ENCODE data around the gene MCFD2. TPM values are rescaled to one million over a fixed set of nuclear protein-coding genes. Genes with fewer than 3 reads are reported as not detected.
A peak's percentile ranks its signal among the peaks of the same experiment; 100 is the strongest.
"Not testable (repeated sequence)": the region's sequence is repeated elsewhere in the genome, so short reads cannot be mapped to it uniquely, and the experiment has no call there.

The MCFD2 gene
- total RNA-seq, 1 donor from 2014 or later = 65.6 TPM

- no peak for DNase-seq
- peak; percentile 63 for ATAC-seq
- intact Hi-C loops (cut with micrococcal nuclease) = no loop called here
Observed at GRCh38 chr2:46909771-46910419, 5.7 kb downstream of the MCFD2 start.

- intact Hi-C loops (cut with micrococcal nuclease) = no loop called here
- no peak for ATAC-seq
- no peak for DNase-seq
Observed at GRCh38 chr2:46909150-46909549, 6.5 kb downstream of the MCFD2 start.

DNA sequence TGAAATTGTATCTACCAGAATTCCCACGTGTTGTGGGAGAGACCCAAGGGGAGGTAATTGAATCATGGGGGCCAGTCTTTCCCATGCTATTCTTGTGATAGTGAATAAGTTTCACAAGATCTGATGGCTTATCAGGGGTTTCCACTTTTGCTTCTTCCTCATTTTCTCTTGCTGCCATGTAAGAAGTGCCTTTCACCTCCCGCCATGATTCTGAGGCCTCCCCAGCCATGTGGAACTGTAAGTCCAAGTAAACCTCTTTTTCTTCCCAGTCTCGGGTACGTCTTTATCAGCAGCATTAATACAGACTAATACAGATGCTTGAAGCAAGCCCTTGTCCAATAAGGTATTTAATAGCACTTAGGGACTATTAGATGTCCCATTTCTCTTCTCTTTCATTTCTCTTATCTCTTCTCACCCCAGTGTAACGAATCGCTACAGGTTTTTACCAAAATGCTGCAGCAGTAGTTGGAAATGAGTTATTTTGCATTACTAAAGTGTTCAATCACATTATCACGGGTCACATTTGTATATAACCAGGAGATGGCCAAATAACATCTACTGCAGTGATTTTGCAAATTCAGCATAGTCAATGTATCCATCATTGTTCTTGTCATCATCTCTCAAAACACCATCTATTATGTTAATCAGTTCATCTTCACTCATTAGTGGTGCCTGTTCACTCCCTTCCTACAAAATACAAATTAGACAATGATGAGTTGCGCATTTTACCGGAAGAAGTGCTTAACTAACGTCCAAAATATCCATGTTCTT lies 10.5 kb downstream of the MCFD2 start:
- ATAC-seq; DNase-seq; intact Hi-C loops (cut with micrococcal nuclease): not testable (repeated sequence)

GRCh38 chr2:46902980-46903379 lies 12.6 kb downstream of the MCFD2 start:
- ATAC-seq; intact Hi-C loops (cut with micrococcal nuclease); DNase-seq: not testable (repeated sequence)

DNA sequence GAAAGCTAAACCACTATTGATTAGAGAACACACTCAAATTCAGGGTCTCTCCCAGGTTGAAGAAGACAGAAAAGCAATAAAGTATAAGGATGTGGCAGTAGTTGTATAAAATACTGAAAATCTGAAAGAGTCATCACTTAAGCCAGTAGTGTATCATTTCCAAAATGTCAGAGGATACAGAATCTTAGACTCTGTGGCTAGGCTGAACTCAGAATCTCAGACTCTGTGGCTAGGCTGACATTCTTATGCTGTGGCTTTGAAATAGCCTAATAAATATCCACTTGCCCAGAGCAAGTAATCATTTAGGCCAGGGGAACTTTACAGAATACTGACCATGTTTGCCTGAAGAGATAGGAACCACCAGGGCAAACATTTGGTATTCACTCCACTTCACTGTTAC lies 13.1 kb downstream of the MCFD2 start:
- intact Hi-C loops (cut with micrococcal nuclease) = no loop called here
- ATAC-seq (no peak), DNase-seq (no peak)

DNA sequence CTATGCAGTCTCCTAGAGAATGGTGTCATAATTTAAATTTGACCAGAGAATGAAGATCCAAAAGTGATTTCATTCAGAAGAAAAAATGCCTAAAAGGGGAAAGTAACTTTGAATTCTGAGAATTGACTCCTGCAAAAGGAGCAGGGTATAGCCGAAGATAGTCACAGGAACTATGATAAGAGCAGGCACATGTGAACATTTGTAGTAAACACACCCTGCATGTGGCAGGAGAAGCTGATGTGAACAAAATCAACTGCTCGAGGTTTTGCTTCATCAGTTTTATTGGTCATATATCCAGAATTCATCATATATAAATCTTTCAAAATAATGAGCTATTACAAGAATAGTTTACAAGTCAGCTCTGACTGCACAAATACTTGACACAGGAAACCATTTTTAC lies 14.0 kb downstream of the MCFD2 start:
- ATAC-seq (no peak), DNase-seq (no peak)
- intact Hi-C loops (cut with micrococcal nuclease) = no loop called here

GRCh38 chr2:46900381-46900780 lies 15.2 kb downstream of the MCFD2 start:
- no peak for DNase-seq
- intact Hi-C loops (cut with micrococcal nuclease) = no loop called here
- ATAC-seq = no peak

GRCh38 chr2:46899053-46899452 lies 16.6 kb downstream of the MCFD2 start:
- DNase-seq (no peak), ATAC-seq (no peak)
- intact Hi-C loops (cut with micrococcal nuclease) = no loop called here

DNA sequence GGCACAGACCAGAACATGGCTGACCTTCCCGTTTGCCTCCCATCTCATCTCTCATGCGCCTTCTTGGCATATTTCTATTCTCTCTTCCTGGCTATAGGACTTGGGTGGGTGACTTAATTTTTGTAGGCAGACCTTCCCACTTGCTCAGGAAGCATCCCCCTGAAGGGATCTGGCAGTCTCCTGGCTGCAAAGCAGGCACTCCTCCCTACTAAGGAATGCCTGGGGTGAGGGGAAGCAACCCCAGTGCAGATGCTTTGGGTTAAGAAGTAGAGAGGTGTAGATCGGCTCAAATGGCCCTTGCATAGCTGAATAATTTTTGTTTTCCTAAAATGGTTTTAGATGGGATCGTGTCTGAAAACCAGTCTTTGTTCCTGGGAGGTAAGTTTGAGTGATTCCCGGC lies 17.6 kb downstream of the MCFD2 start:
- DNase-seq (no peak), ATAC-seq (no peak)
- intact Hi-C loops (cut with micrococcal nuclease) = no loop called here

GRCh38 chr2:46893269-46893939 lies 22.2 kb downstream of the MCFD2 start:
- ATAC-seq (no peak), DNase-seq (no peak)
- intact Hi-C loops (cut with micrococcal nuclease) = no loop called here

DNA sequence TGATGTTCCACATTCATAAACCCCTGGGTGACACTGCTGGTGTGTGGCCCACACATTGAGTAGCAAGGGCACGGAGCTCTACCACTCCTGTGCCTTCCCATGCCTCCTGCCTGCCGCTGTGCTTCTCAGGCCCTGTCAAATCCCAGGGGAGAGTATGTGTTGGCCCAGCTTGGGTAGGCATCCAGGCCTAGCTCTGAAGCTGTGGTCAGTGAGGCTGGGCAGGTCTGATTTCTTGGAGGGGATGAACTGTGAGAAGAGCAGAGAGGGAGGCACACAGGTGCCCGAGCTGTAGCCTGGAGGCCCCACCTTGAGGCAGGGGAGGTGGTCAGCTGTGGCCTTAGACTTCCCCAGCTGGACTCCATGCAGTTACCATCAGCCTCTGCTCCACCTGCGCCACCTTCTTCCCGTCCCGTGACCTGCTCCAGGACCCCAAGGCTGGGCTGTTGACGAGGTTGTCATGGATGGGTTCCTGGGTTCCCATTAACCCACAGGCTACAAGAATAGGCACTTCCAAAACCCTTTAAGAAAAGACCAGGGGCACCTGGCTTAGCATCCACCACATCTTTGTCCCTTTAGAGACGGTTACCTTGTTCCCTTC lies 23.6 kb downstream of the MCFD2 start:
- no peak for ATAC-seq
- intact Hi-C loops (cut with micrococcal nuclease) = no loop called here
- DNase-seq = no peak

DNA sequence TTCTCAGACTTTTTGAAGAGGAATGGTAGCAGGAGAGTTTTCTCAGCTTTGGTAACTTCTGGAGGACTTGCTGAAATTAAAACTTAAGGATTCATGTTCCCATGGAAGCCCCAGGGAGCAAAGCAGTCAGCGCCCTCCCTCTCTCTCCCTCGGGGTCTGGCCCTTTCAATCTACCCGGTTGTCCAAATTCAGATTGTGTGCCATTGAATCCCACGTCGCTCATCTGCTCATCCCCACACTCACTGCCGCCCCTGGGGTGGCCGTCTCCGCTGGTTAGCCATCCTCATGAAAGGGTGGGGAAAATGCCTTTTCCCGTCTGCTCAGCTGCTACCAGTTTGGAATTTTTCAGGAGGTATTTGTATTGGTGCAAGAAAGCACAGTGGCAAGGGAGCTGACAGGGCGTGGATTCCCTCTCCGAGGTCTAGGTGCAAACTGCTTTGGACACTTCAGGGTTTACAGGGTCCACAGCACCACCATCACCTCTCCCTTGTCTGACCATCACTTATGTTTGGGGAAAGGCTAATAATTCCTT lies 27.1 kb downstream of the MCFD2 start:
- intact Hi-C loops (cut with micrococcal nuclease) = loop anchor here (5.0 kb wide), 1 partner anchor 256 kb away; no protein-coding TSS in a partner anchor
- DNase-seq = no peak
- ATAC-seq = peak; percentile 37

DNA sequence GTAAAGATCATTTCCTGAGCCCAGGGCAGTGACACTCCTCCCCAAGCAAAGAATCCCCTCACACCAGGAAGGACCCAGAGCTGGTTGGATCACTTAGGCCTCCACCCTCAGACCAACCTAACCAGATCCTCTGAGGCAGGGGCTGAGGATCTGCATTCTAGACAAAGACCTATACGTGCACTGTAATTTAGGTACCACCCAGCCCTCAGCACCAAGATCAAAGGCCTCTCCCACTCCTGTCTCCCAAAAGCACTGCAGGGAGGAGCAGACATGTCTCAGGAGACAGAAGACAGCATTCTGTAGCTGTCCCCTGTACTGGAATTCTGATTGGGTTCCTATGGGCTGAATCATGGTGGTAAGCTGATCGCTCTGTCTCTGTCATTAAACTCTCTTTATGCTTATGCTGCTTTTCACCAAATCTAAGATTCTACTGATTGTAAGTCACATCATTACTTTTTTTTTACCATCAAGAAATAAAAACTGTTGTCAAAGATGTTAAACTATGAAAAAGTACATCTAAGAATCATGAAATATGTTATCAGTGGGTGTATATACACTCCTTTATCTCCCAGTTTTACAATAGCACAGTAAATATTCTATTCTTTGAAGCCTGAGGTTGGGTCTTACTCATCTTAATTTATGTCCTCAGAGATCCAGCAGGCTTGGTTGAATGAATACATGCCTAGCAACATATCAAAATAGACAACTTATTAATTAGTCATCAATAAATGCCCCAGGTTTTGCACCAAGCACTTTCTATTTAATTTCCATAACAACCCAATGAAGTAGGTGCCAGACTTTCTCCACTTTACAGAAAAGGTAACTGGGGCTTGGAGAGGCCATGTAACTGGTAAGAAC lies 28.3 kb downstream of the MCFD2 start:
- no peak for DNase-seq

DNA sequence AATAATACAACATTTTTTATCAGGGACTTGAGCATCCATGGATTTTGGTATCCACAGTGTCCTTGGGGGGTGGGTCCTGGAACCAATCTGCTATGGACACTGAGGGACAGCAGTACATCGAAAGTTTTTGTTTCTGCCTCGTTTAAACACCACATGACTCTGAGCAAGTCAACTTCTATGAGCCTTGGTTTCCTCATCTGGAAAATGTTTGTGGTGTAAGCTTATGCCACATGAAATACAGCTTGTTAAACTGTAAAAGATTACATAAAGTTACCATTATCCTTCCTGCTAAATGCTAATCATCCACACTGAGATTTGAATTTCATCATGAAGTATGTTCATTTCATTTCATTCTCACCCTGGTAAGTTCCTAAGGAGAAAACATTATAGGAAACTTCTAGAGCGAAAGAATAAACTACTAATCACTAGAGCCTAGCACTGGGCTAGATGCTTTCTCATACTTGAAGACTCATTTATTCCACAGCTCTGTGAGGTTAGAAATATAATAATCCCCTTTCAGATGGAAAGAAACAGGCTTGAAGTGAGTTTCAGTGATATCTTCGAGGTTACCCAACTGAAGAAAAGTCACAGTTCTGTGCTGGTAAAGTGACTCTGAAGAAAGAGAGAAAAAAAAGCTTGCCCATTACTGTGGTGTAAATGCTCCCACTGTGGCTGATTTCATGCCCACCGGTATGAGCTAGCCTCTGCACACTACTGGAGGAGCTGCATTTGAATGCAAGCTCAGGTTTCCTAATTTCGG lies 29.2 kb downstream of the MCFD2 start:
- no peak for DNase-seq
- no peak for ATAC-seq
- intact Hi-C loops (cut with micrococcal nuclease) = loop anchor here (5.0 kb wide), 1 partner anchor 254 kb away; no protein-coding TSS in a partner anchor

More for the DNA sequence above, 28.3 kb downstream of the MCFD2 start:
- ATAC-seq = no peak
- intact Hi-C loops (cut with micrococcal nuclease) = loop anchor here (5.0 kb wide), 1 partner anchor 255 kb away; no protein-coding TSS in a partner anchor

DNA sequence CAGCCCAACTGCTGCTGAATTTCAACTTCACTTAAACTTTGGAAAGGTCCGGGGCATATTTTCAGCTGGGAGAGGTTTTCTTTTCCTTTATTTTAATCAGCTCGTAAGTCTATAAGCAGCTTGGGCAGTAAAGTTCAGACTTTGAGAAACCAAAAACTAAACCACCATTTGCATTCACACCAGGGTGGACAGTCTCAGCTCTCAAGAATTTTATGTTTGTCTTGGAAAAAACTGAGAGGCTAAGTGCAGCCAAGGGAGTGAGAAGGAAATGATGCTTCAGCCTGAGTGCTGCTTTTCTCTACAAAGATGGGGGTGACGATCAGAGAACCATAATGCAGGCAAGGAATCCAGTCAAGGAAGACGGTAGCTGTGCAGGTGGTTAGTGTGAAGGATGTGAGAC lies 30.2 kb downstream of the MCFD2 start:
- intact Hi-C loops (cut with micrococcal nuclease) = loop anchor here (5.0 kb wide), 1 partner anchor 253 kb away; no protein-coding TSS in a partner anchor
- DNase-seq = no peak
- ATAC-seq = no peak

- DNase-seq (no peak), ATAC-seq (no peak)
- intact Hi-C loops (cut with micrococcal nuclease) = loop anchor here (10.0 kb wide), 2 partner anchors 65 to 175 kb away; no protein-coding TSS in a partner anchor
Observed at GRCh38 chr2:46879511-46879910, 36.1 kb downstream of the MCFD2 start.

DNA sequence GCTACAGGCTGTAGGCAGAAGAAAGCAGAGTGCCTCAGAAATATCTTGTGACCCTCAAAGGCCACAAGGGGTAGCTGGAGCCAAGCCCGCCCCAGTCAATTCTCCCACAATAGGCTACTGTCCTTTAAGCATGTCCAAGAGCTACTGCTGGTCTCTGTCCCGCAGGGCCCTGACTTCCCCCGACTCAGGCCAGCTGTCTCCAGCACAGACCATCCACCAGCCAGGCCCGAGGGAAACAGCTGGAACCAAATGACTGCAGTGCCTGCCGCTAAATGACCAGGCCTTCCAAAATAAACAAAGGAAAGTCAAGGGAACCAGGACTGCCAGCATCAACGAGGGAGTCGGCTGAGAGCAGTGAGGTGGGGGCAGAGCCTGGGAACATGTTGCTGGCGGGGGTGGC lies 36.7 kb downstream of the MCFD2 start:
- peak; percentile 67 for ATAC-seq
- peak; percentile 76 for DNase-seq
- intact Hi-C loops (cut with micrococcal nuclease) = loop anchor here (10.0 kb wide), 2 partner anchors 64 to 174 kb away; no protein-coding TSS in a partner anchor

Data from left ventricle myocardium superior (tissue), 1 donor.